Measurements from ENCODE around the gene CFAP251. TPM values are rescaled to one million over a fixed set of nuclear protein-coding genes. Genes with fewer than 3 reads are reported as not detected.

CFAP251 gene
- total RNA-seq, 1 donor from 2014 or later: 9.3 TPM

DNA sequence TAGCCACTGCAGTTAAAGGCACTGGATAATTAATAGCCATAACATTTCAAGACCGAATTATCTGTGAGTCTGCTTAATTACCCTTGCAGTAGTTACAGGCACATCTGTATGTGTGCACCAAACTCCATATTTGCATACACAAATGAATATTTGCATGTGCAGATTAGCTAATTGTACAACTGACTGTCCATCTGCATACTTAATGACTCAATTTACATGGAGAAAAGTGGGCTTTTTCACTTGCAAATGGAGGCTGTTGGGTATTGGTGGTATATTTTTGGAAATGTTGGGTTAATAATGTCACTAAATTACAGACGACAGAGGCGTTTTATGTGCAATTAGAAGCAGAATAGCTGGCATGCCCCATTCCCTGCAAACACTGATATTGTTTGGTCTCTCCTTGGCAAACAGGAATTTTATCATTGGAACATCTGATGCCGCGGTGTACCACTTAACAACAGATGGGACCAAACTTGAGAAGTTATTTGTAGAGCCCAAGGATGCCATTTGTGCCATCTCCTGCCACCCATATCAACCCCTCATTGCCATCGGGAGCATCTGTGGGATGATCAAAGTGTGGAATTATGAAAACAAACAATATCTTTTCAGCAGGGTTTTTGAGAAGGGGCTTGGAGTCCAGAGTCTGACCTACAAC is 39.6 kb downstream of the CFAP251 start:
- Mint-ChIP-seq H3K9me3 (ENCODE audit: low read depth) (peaks cover 1% of the 10 kb centered on the region), H3K4me3 (ENCODE audit: low read depth) (no peak overlapping the region), H3K27me3 (peaks cover 42% of the 10 kb centered on the region), H3K4me1 (ENCODE audit: low read depth) (peaks cover 10% of the 10 kb centered on the region), H3K36me3 (ENCODE audit: insufficient read depth) (peaks cover 2% of the 10 kb centered on the region), H3K27ac (no peak overlapping the region)
- no peak for TF ChIP-seq CTCF (IDR thresholded peaks at IDR 0.05; ENCODE audit: unreplicated experiment)
- DNase-seq (ENCODE audit: low spot score, unreplicated experiment): no peak

- Mint-ChIP-seq H3K27me3 (peaks cover 46% of the 10 kb centered on the region), H3K4me3 (ENCODE audit: low read depth) (no peak overlapping the region), H3K9me3 (ENCODE audit: low read depth) (no peaks in the 10 kb centered on the region), H3K36me3 (ENCODE audit: insufficient read depth) (peaks cover 2% of the 10 kb centered on the region), H3K27ac (no peak overlapping the region), H3K4me1 (ENCODE audit: low read depth) (peaks cover 4% of the 10 kb centered on the region)
- DNase-seq (ENCODE audit: low spot score, unreplicated experiment): no peak
- no peak for TF ChIP-seq CTCF (IDR thresholded peaks at IDR 0.05; ENCODE audit: unreplicated experiment)
These were observed 40.3 kb downstream of the CFAP251 start for GRCh38 chr12:121958541-121959240.

GRCh38 chr12:121960541-121960940 is 42.1 kb downstream of the CFAP251 start:
- peaks cover 2% of the 10 kb centered on the region for H3K36me3 Mint-ChIP-seq (ENCODE audit: insufficient read depth)
- no peaks in the 10 kb centered on the region for H3K4me1 Mint-ChIP-seq (ENCODE audit: low read depth)
- no peaks in the 10 kb centered on the region for H3K9me3 Mint-ChIP-seq (ENCODE audit: low read depth)
- peaks cover 48% of the 10 kb centered on the region for H3K27me3 Mint-ChIP-seq
- H3K27ac Mint-ChIP-seq: no peak overlapping the region
- TF ChIP-seq CTCF (IDR thresholded peaks at IDR 0.05; ENCODE audit: unreplicated experiment): no peak
- H3K4me3 Mint-ChIP-seq (ENCODE audit: low read depth): no peak overlapping the region
- no peak for DNase-seq (ENCODE audit: low spot score, unreplicated experiment)

DNA sequence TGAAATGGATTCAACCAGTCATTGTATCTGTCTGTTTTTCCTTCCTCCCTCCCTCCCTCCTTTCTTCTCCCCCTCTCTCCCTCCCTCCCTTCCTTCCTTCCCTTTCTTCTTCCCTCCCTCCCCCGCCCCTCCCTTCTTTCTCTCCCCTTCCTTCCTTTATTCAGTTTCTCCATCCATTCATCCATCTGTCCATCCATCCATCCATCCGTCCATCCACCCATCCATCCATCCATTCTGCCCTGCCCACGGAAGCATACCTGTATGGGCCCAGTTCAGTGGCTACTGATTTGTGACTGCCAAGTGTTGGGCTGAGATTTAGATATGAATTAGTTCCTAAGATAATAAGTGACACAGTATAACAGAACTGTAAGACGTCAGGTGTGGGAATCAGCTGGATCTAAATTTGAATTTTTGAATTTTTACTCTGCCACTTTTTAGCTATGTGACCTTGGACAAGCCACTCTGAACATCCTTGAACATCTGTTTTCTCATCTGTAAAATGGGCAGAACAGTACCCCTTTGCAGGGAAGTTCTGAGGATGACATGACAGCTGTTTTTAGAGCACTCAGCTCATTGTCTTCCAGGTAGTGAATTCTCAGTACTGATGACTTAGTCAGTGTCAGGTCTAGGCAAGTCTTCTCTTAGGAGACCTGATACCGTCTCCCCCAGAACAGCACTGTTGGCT is 42.9 kb downstream of the CFAP251 start:
- no peak overlapping the region for H3K4me3 Mint-ChIP-seq (ENCODE audit: low read depth)
- no peak overlapping the region for H3K27ac Mint-ChIP-seq
- DNase-seq (ENCODE audit: low spot score, unreplicated experiment): no peak
- H3K4me1 Mint-ChIP-seq (ENCODE audit: low read depth): no peaks in the 10 kb centered on the region
- no peak for TF ChIP-seq CTCF (IDR thresholded peaks at IDR 0.05; ENCODE audit: unreplicated experiment)
- H3K36me3 Mint-ChIP-seq (ENCODE audit: insufficient read depth): peaks cover 2% of the 10 kb centered on the region
- peaks cover 46% of the 10 kb centered on the region for H3K27me3 Mint-ChIP-seq
- no peaks in the 10 kb centered on the region for H3K9me3 Mint-ChIP-seq (ENCODE audit: low read depth)

DNA sequence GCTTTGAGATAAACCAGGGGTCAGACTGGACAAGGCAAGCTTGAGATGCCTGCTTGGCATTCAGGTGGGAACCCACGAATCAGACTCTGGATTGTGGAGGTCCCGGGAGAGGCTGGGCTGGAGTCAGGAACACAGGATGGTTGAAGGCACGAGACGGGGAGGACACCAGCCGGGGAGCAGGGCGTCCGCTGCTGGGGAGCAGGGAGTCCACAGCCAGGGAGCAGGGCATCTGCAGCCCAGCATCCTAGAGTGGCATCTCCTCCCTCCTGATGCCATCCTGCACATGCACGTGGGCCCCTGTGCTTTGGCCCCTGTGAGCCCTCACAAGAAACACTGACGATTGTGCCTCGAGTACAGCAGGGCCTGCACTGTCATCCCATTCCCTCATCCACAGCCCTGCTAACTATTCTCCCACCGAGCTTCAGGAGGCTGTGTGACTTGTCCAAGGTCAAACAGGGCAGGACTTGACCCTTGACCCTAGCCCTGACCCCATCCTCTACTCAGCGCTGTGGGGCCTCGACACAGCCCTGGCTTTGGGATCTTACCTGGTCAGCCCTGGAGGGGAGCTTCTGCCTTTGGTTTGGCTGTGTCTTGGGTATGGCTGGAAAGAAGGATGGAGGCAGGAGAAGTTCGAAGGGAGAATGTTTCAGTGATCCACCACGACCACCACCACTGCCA is 45.1 kb downstream of the CFAP251 start:
- Mint-ChIP-seq H3K36me3 (ENCODE audit: insufficient read depth) (peaks cover 5% of the 10 kb centered on the region), H3K4me3 (ENCODE audit: low read depth) (no peak overlapping the region), H3K27ac (no peak overlapping the region), H3K4me1 (ENCODE audit: low read depth) (no peaks in the 10 kb centered on the region), H3K9me3 (ENCODE audit: low read depth) (no peaks in the 10 kb centered on the region), H3K27me3 (peaks cover 39% of the 10 kb centered on the region)
- no peak for DNase-seq (ENCODE audit: low spot score, unreplicated experiment)
- TF ChIP-seq CTCF (IDR thresholded peaks at IDR 0.05; ENCODE audit: unreplicated experiment): no peak
